Sigmoid colon (tissue), 4 donors: ENCODE results near the gene TENM3.

ENCODE experiments used
- EP300 ChIP-seq, 4 donors: sonication (generic); formaldehyde crosslinking; IDR thresholded peaks; one replicate each; pipeline ENCODE4 v1.6.1; 2017; ENCODE audit warnings: antibody characterized with exemption in 4 of 4
- POLR2A ChIP-seq, 2 donors: fragments of 450-650 bp; IDR thresholded peaks; one replicate each; pipeline ENCODE4 v1.6.1; 2016; ENCODE audit warnings: antibody characterized with exemption in 2 of 2, mild to moderate bottlenecking in 2 of 2, moderate library complexity in 2 of 2
- POLR2AphosphoS5 ChIP-seq, 4 donors: sonication (generic); formaldehyde crosslinking; IDR thresholded peaks; one replicate each; pipeline ENCODE4 v1.6.1; 2017; ENCODE audit warnings: antibody characterized with exemption in 4 of 4
- TF ChIP-seq, protein P1 (sequence below), 4 experiments: fragments of 450-650 bp in 3 of 4; fragments of 200-600 bp in 1 of 4; IDR thresholded peaks; one replicate each; pipeline ENCODE4 v1.5.1; 2016 to 2019; ENCODE audit warnings: antibody characterized with exemption in 4 of 4, mild to moderate bottlenecking in 3 of 4, moderate library complexity in 2 of 4

DNA sequence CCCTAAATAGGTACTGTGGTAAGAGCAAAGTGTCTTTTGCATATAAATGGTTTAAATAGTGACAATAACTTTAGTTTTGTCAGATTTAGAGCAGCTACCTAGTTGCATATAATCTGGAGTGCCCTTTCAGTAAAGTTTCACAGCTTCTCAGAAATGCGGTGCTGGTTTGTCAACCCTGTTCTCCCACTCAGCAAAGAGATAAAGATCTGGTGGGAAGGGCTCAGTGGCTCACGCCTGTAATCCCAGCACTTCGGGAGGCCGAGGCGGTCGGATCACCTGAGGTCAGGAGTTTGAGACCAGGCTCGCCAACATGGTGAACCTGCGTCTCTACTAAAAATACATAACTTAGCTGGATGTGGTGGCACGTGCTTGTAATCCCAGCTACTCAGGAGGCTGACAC, 45.6 kb upstream of the TENM3 start:
- TF ChIP-seq, protein P1, sequence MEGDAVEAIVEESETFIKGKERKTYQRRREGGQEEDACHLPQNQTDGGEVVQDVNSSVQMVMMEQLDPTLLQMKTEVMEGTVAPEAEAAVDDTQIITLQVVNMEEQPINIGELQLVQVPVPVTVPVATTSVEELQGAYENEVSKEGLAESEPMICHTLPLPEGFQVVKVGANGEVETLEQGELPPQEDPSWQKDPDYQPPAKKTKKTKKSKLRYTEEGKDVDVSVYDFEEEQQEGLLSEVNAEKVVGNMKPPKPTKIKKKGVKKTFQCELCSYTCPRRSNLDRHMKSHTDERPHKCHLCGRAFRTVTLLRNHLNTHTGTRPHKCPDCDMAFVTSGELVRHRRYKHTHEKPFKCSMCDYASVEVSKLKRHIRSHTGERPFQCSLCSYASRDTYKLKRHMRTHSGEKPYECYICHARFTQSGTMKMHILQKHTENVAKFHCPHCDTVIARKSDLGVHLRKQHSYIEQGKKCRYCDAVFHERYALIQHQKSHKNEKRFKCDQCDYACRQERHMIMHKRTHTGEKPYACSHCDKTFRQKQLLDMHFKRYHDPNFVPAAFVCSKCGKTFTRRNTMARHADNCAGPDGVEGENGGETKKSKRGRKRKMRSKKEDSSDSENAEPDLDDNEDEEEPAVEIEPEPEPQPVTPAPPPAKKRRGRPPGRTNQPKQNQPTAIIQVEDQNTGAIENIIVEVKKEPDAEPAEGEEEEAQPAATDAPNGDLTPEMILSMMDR (IDR thresholded peaks at IDR 0.05) = no peak
- TF ChIP-seq POLR2A (IDR thresholded peaks at IDR 0.05) (no peak), EP300 (IDR thresholded peaks at IDR 0.05) (no peak), POLR2AphosphoS5 (IDR thresholded peaks at IDR 0.05) (no peak)
